ENCODE results near the gene TUBB2A. TPM values are rescaled to one million over a fixed set of nuclear protein-coding genes. Genes with fewer than 3 reads are reported as not detected.

TUBB2A gene
- total RNA-seq, 1 experiment from 2014 or later, result 49.9 TPM

DNA sequence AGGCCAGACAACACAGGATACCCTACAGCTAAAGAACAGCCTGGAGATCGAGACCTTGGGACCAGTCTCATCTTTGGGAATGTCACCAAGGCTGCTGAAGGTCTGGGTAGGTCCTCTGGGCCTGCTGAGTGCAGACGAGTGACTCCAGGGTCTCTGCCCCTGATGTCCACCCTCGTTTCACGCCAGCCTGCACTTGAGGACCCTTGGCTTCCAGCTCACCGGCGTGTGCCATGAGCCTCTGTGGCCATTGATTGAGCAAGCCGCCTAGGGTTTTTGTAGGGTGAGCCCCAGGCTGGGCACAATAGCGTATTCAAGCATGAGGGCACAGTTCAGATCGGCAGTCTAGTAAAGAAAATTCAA is 34.5 kb downstream of the TUBB2A start:
- Histone ChIP-seq H3K9ac (ENCODE audit: low read length) (no peak overlapping the region), H2AFZ (ENCODE audit: low read depth, low read length, poor library complexity, severe bottlenecking) (no peak overlapping the region), H3K79me2 (ENCODE audit: insufficient read depth, low read length) (peaks cover 10% of the 10 kb centered on the region; the same call in 1 of the 2 replicates), H3K27me3 (ENCODE audit: insufficient read depth, low read length) (no peaks in the 10 kb centered on the region), H4K20me1 (ENCODE audit: insufficient read depth) (no peaks in the 10 kb centered on the region), H3K27ac (ENCODE audit: low read depth, low read length) (no peak overlapping the region), H3K4me2 (ENCODE audit: low read length) (no peak overlapping the region), H3K9me3 (ENCODE audit: control insufficient read depth in 1 of 2, insufficient read depth in 1 of 2, low read depth in 1 of 2, low read length in 2 of 2) (no peaks in the 10 kb centered on the region), H3K36me3 (ENCODE audit: control insufficient read depth in 1 of 2, insufficient read depth in 2 of 2, low read length in 2 of 2) (no peaks in the 10 kb centered on the region; a peak in 1 of 4 replicates), H3K4me3 (replicated peaks in 1 of 2; ENCODE audit: low read depth in 1 of 2, low read length in 2 of 2) (no peak overlapping the region), H3K4me1 (ENCODE audit: control insufficient read depth in 1 of 2, insufficient read depth in 2 of 2, low read length in 2 of 2) (peaks cover 10 to 21% of the 10 kb centered on the region in 2 experiments), H3K9me2 (ENCODE audit: insufficient read depth) (no peaks in the 10 kb centered on the region)
- no peak for ATAC-seq
- no TSS peak for BruUV-seq (replicated peaks)
- no peak for TF ChIP-seq RAD21 (IDR thresholded peaks at IDR 0.05; ENCODE audit: low read depth)
- TF ChIP-seq SP1 (IDR thresholded peaks at IDR 0.05; ENCODE audit: low read depth), result no peak
- no peak for TF ChIP-seq TCF7L2 (IDR thresholded peaks at IDR 0.05; ENCODE audit: borderline replicate concordance, extremely low read depth, insufficient read depth, insufficient read length)
- no peak for TF ChIP-seq CBX3 (IDR thresholded peaks at IDR 0.05; ENCODE audit: low read depth)
- no peak for TF ChIP-seq SIN3A (IDR thresholded peaks at IDR 0.05; ENCODE audit: low read depth)
- TF ChIP-seq SRF (IDR thresholded peaks at IDR 0.05; ENCODE audit: low read depth), result no peak
- TF ChIP-seq EGR1 (IDR thresholded peaks at IDR 0.05; ENCODE audit: low read depth), result no peak
- TF ChIP-seq POLR2A (IDR thresholded peaks at IDR 0.05; ENCODE audit: borderline replicate concordance, extremely low read depth, insufficient read depth, insufficient read length), result no peak
- no peak for TF ChIP-seq CEBPB (IDR thresholded peaks at IDR 0.05; ENCODE audit: low read depth)
- no peak for TF ChIP-seq POLR2AphosphoS5 (IDR thresholded peaks at IDR 0.05; ENCODE audit: low read depth, low read length)
- TF ChIP-seq, protein P1, sequence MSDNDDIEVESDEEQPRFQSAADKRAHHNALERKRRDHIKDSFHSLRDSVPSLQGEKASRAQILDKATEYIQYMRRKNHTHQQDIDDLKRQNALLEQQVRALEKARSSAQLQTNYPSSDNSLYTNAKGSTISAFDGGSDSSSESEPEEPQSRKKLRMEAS (IDR thresholded peaks at IDR 0.05), result no peak
- TF ChIP-seq EZH2phosphoT487 (IDR thresholded peaks at IDR 0.05; ENCODE audit: borderline replicate concordance), result no peak
- TF ChIP-seq EZH2 (IDR thresholded peaks at IDR 0.05), result no peak
- no peak for TF ChIP-seq ZBTB33 (IDR thresholded peaks at IDR 0.05; ENCODE audit: extremely low read depth, insufficient replicate concordance, low read length)
- TF ChIP-seq JUND (IDR thresholded peaks at IDR 0.05), result no peak
- TF ChIP-seq, protein P2, sequence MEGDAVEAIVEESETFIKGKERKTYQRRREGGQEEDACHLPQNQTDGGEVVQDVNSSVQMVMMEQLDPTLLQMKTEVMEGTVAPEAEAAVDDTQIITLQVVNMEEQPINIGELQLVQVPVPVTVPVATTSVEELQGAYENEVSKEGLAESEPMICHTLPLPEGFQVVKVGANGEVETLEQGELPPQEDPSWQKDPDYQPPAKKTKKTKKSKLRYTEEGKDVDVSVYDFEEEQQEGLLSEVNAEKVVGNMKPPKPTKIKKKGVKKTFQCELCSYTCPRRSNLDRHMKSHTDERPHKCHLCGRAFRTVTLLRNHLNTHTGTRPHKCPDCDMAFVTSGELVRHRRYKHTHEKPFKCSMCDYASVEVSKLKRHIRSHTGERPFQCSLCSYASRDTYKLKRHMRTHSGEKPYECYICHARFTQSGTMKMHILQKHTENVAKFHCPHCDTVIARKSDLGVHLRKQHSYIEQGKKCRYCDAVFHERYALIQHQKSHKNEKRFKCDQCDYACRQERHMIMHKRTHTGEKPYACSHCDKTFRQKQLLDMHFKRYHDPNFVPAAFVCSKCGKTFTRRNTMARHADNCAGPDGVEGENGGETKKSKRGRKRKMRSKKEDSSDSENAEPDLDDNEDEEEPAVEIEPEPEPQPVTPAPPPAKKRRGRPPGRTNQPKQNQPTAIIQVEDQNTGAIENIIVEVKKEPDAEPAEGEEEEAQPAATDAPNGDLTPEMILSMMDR (IDR thresholded peaks at IDR 0.05 in 2 of 3, conservative IDR thresholded peaks at IDR 0.05 in 1 of 3; ENCODE audit: borderline replicate concordance in 1 of 3, insufficient read depth in 1 of 3, low read depth in 2 of 3, low read length in 2 of 3), result no peak
- no peak for TF ChIP-seq YY1 (IDR thresholded peaks at IDR 0.05; ENCODE audit: extremely low read depth, insufficient replicate concordance, low read depth, low read length)
- TF ChIP-seq ZFX (IDR thresholded peaks at IDR 0.05), result no peak
- ChIA-PET RAD21 (ENCODE audit: low non-redundant PET in 1 of 2, low total read pairs in 2 of 2, uncharacterized antibody in 2 of 2, unreplicated experiment in 2 of 2) (no interaction called here), CTCF (no interaction called here), POLR2A (no interaction called here)
- intact Hi-C loops (cut with micrococcal nuclease), result loop anchor here (10.0 kb wide), 1 partner anchor 612 kb away; no protein-coding TSS in a partner anchor
- no peak for DNase-seq (ENCODE audit: low read depth, low spot score)
